ENCODE results near the gene SLC4A1AP.

The SLC4A1AP gene

GRCh38 chr2:27730261-27730662 is 66.6 kb downstream of the SLC4A1AP start:
- Histone ChIP-seq H3K36me3 (ENCODE audit: insufficient read depth, low read length) (no peaks in the 10 kb centered on the region), H3K27me3 (ENCODE audit: insufficient read depth, low read length) (no peaks in the 10 kb centered on the region), H3K4me1 (ENCODE audit: control insufficient read depth, insufficient read depth, low read length, unreplicated experiment) (peaks cover 20% of the 10 kb centered on the region), H2AFZ (ENCODE audit: low read length, unreplicated experiment) (no peak overlapping the region), H3K79me2 (ENCODE audit: control insufficient read depth, insufficient read depth, low read length, unreplicated experiment) (no peaks in the 10 kb centered on the region), H3K4me3 (ENCODE audit: low read depth, low read length) (no peak overlapping the region), H3K27ac (ENCODE audit: low read depth, low read length) (no peak overlapping the region)

- Histone ChIP-seq H3K27me3 (ENCODE audit: insufficient read depth, low read length) (no peaks in the 10 kb centered on the region), H3K27ac (ENCODE audit: low read depth, low read length) (no peak overlapping the region), H3K4me1 (ENCODE audit: control insufficient read depth, insufficient read depth, low read length, unreplicated experiment) (peaks cover 25% of the 10 kb centered on the region), H2AFZ (ENCODE audit: low read length, unreplicated experiment) (no peak overlapping the region), H3K79me2 (ENCODE audit: control insufficient read depth, insufficient read depth, low read length, unreplicated experiment) (no peaks in the 10 kb centered on the region), H3K4me3 (ENCODE audit: low read depth, low read length) (no peak overlapping the region), H3K36me3 (ENCODE audit: insufficient read depth, low read length) (no peaks in the 10 kb centered on the region)
Observed at GRCh38 chr2:27730980-27731691, 67.4 kb downstream of the SLC4A1AP start.

GRCh38 chr2:27734305-27734704 is 70.6 kb downstream of the SLC4A1AP start:
- Histone ChIP-seq H3K4me1 (ENCODE audit: control insufficient read depth, insufficient read depth, low read length, unreplicated experiment) (peaks cover 39% of the 10 kb centered on the region), H3K36me3 (ENCODE audit: insufficient read depth, low read length) (no peaks in the 10 kb centered on the region), H3K4me3 (ENCODE audit: low read depth, low read length) (no peak overlapping the region), H2AFZ (ENCODE audit: low read length, unreplicated experiment) (no peak overlapping the region), H3K79me2 (ENCODE audit: control insufficient read depth, insufficient read depth, low read length, unreplicated experiment) (no peaks in the 10 kb centered on the region), H3K27ac (ENCODE audit: low read depth, low read length) (no peak overlapping the region), H3K27me3 (ENCODE audit: insufficient read depth, low read length) (no peaks in the 10 kb centered on the region)

GRCh38 chr2:27735263-27735904 is 71.7 kb downstream of the SLC4A1AP start:
- Histone ChIP-seq H2AFZ (ENCODE audit: low read length, unreplicated experiment) (peak overlapping the region; percentile 73), H3K79me2 (ENCODE audit: control insufficient read depth, insufficient read depth, low read length, unreplicated experiment) (no peaks in the 10 kb centered on the region), H3K27ac (ENCODE audit: low read depth, low read length) (peak overlapping the region; percentile 87), H3K4me1 (ENCODE audit: control insufficient read depth, insufficient read depth, low read length, unreplicated experiment) (peaks cover 37% of the 10 kb centered on the region), H3K36me3 (ENCODE audit: insufficient read depth, low read length) (no peaks in the 10 kb centered on the region), H3K27me3 (ENCODE audit: insufficient read depth, low read length) (no peaks in the 10 kb centered on the region), H3K4me3 (ENCODE audit: low read depth, low read length) (peak overlapping the region; percentile 68)

- peak overlapping the region; percentile 68 for H3K4me3 ChIP-seq (ENCODE audit: low read depth, low read length)
- no peaks in the 10 kb centered on the region for H3K79me2 ChIP-seq (ENCODE audit: control insufficient read depth, insufficient read depth, low read length, unreplicated experiment)
- no peaks in the 10 kb centered on the region for H3K27me3 ChIP-seq (ENCODE audit: insufficient read depth, low read length)
- H3K4me1 ChIP-seq (ENCODE audit: control insufficient read depth, insufficient read depth, low read length, unreplicated experiment) = peaks cover 37% of the 10 kb centered on the region
- H3K27ac ChIP-seq (ENCODE audit: low read depth, low read length) = peak overlapping the region; percentile 87
- no peaks in the 10 kb centered on the region for H3K36me3 ChIP-seq (ENCODE audit: insufficient read depth, low read length)
- H2AFZ ChIP-seq (ENCODE audit: low read length, unreplicated experiment) = peak overlapping the region; percentile 73
Observed at GRCh38 chr2:27736031-27736889, 72.6 kb downstream of the SLC4A1AP start.

GRCh38 chr2:27736890-27737204 is 73.2 kb downstream of the SLC4A1AP start:
- peaks cover 37% of the 10 kb centered on the region for H3K4me1 ChIP-seq (ENCODE audit: control insufficient read depth, insufficient read depth, low read length, unreplicated experiment)
- H3K4me3 ChIP-seq (ENCODE audit: low read depth, low read length) = no peak overlapping the region
- H2AFZ ChIP-seq (ENCODE audit: low read length, unreplicated experiment) = no peak overlapping the region
- no peaks in the 10 kb centered on the region for H3K27me3 ChIP-seq (ENCODE audit: insufficient read depth, low read length)
- no peaks in the 10 kb centered on the region for H3K79me2 ChIP-seq (ENCODE audit: control insufficient read depth, insufficient read depth, low read length, unreplicated experiment)
- peak overlapping the region; percentile 87 for H3K27ac ChIP-seq (ENCODE audit: low read depth, low read length)
- H3K36me3 ChIP-seq (ENCODE audit: insufficient read depth, low read length) = no peaks in the 10 kb centered on the region

GRCh38 chr2:27737676-27738348 is 74.1 kb downstream of the SLC4A1AP start:
- Histone ChIP-seq H3K36me3 (ENCODE audit: insufficient read depth, low read length) (no peaks in the 10 kb centered on the region), H3K27me3 (ENCODE audit: insufficient read depth, low read length) (no peaks in the 10 kb centered on the region), H3K4me1 (ENCODE audit: control insufficient read depth, insufficient read depth, low read length, unreplicated experiment) (peaks cover 37% of the 10 kb centered on the region), H2AFZ (ENCODE audit: low read length, unreplicated experiment) (peak overlapping the region; percentile 61), H3K4me3 (ENCODE audit: low read depth, low read length) (no peak overlapping the region), H3K27ac (ENCODE audit: low read depth, low read length) (peak overlapping the region; percentile 87), H3K79me2 (ENCODE audit: control insufficient read depth, insufficient read depth, low read length, unreplicated experiment) (no peaks in the 10 kb centered on the region)

- peak overlapping the region; percentile 61 for H2AFZ ChIP-seq (ENCODE audit: low read length, unreplicated experiment)
- no peaks in the 10 kb centered on the region for H3K36me3 ChIP-seq (ENCODE audit: insufficient read depth, low read length)
- H3K27me3 ChIP-seq (ENCODE audit: insufficient read depth, low read length) = no peaks in the 10 kb centered on the region
- no peak overlapping the region for H3K4me3 ChIP-seq (ENCODE audit: low read depth, low read length)
- peaks cover 37% of the 10 kb centered on the region for H3K4me1 ChIP-seq (ENCODE audit: control insufficient read depth, insufficient read depth, low read length, unreplicated experiment)
- no peaks in the 10 kb centered on the region for H3K79me2 ChIP-seq (ENCODE audit: control insufficient read depth, insufficient read depth, low read length, unreplicated experiment)
- H3K27ac ChIP-seq (ENCODE audit: low read depth, low read length) = peak overlapping the region; percentile 83
Observed at GRCh38 chr2:27738349-27739057, 74.8 kb downstream of the SLC4A1AP start.

- Histone ChIP-seq H3K4me3 (ENCODE audit: low read depth, low read length) (no peak overlapping the region), H3K36me3 (ENCODE audit: insufficient read depth, low read length) (no peaks in the 10 kb centered on the region), H3K4me1 (ENCODE audit: control insufficient read depth, insufficient read depth, low read length, unreplicated experiment) (peaks cover 37% of the 10 kb centered on the region), H3K27me3 (ENCODE audit: insufficient read depth, low read length) (no peaks in the 10 kb centered on the region), H2AFZ (ENCODE audit: low read length, unreplicated experiment) (no peak overlapping the region), H3K79me2 (ENCODE audit: control insufficient read depth, insufficient read depth, low read length, unreplicated experiment) (no peaks in the 10 kb centered on the region), H3K27ac (ENCODE audit: low read depth, low read length) (no peak overlapping the region)
Observed at GRCh38 chr2:27739058-27739373, 75.3 kb downstream of the SLC4A1AP start.

GRCh38 chr2:27741673-27742072 is 78.0 kb downstream of the SLC4A1AP start:
- Histone ChIP-seq H3K4me1 (ENCODE audit: control insufficient read depth, insufficient read depth, low read length, unreplicated experiment) (peaks cover 17% of the 10 kb centered on the region), H3K36me3 (ENCODE audit: insufficient read depth, low read length) (no peaks in the 10 kb centered on the region), H3K27ac (ENCODE audit: low read depth, low read length) (no peak overlapping the region), H3K27me3 (ENCODE audit: insufficient read depth, low read length) (no peaks in the 10 kb centered on the region), H2AFZ (ENCODE audit: low read length, unreplicated experiment) (no peak overlapping the region), H3K79me2 (ENCODE audit: control insufficient read depth, insufficient read depth, low read length, unreplicated experiment) (no peaks in the 10 kb centered on the region), H3K4me3 (ENCODE audit: low read depth, low read length) (no peak overlapping the region)

Data from ACC112 (cell line).